HepG2 (cell line): ENCODE data around the gene INF2. TPM values are rescaled to one million over a fixed set of nuclear protein-coding genes. Genes with fewer than 3 reads are reported as not detected.

Experiments
- ATAC-seq: fragments of 200-7000 bp; cut with Tn5 transposase; 3 replicates; pipeline ENCODE4 v1.9.1; 2020; ENCODE audit warnings: mild to moderate bottlenecking, moderate library complexity
- BruUV-seq: library from RNA; stranded (reverse); fragments of 400-500 nt; replicated peaks from 2 replicates; lab custom pipeline; 2021; lab: Mats Ljungman, UMichigan
- CTCF ChIA-PET: fragments of 300-600 bp; formaldehyde crosslinking; extraction: SDS; loops from one replicate; lab custom pipeline; 2021; ENCODE audit warnings: low total read pairs, inconsistent platforms, low intra/inter-chr PET ratio; lab: Yijun Ruan, JAX
- POLR2A ChIA-PET: fragments of 350-600 bp; sonication (Branson Sonifier 250); formaldehyde crosslinking; loops from one replicate; lab custom pipeline; 2020; ENCODE audit warnings: antibody characterized with exemption, inconsistent platforms; lab: Yijun Ruan, JAX
- DNase-seq: peaks from one replicate; pipeline ENCODE4 v3.0.0-alpha.2; 2015; ENCODE audit warnings: low spot score
- FAIRE-seq: peaks from 3 replicates; lab custom pipeline; 2011; peaks lifted over from hg19 to GRCh38; lab: Jason Lieb, UNC
- H2AFZ ChIP-seq: one replicate; pipeline ENCODE4 v1.6.1; 2011; ENCODE audit warnings: low read length, inconsistent platforms
- H3K27ac ChIP-seq: fragments of 300-600 bp; 3 replicates; pipeline ENCODE4 v1.8.0; 2011; ENCODE audit warnings: mixed run types, mild to moderate bottlenecking, mixed read lengths, low read length, inconsistent platforms; ENCODE audit not compliant: insufficient read depth; ENCODE audit errors: extremely low read length
- H3K27me3 ChIP-seq, 2 experiments: fragments of 200-600 bp in 1 of 2; 2 replicates in 1 of 2; 3 replicates in 1 of 2; pipeline versions ENCODE4 v1.6.0 to v1.8.0; 2011; ENCODE audit warnings: low read length in 2 of 2, mild to moderate bottlenecking in 2 of 2, moderate library complexity in 2 of 2, inconsistent platforms in 1 of 2; ENCODE audit not compliant: insufficient read depth in 2 of 2, control insufficient read depth in 1 of 2
- H3K36me3 ChIP-seq, 2 experiments: fragments of 200-600 bp in 1 of 2; replicated peaks in 1 of 2; 2 replicates in 1 of 2; 3 replicates in 1 of 2; pipeline versions ENCODE4 v1.5.1 to v1.8.0; 2011; ENCODE audit warnings: low read length in 2 of 2, inconsistent platforms in 1 of 2; ENCODE audit not compliant: insufficient read depth in 2 of 2, control insufficient read depth in 1 of 2
- H3K4me1 ChIP-seq: 2 replicates; pipeline ENCODE4 v1.5.1; 2012; ENCODE audit warnings: low read length, inconsistent platforms; ENCODE audit not compliant: insufficient read depth
- H3K4me2 ChIP-seq: 2 replicates; pipeline ENCODE4 v1.6.0; 2011; ENCODE audit warnings: low read depth, low read length, inconsistent platforms
- H3K4me3 ChIP-seq, 3 experiments: fragments of 200-600 bp in 1 of 3; sonication (generic), shearing (Covaris generic) in 1 of 3; replicated peaks in 1 of 3; 2 replicates each; pipeline ENCODE4 v1.5.1; 2011 to 2016; ENCODE audit warnings: low read length in 3 of 3, inconsistent platforms in 2 of 3, low read depth in 2 of 3, mild to moderate bottlenecking in 2 of 3, control low read depth in 1 of 3, mixed read lengths in 1 of 3; ENCODE audit not compliant: insufficient read depth in 1 of 3
- H3K79me2 ChIP-seq: one replicate; pipeline ENCODE4 v1.6.1; 2011; ENCODE audit warnings: low read length, inconsistent platforms; ENCODE audit not compliant: insufficient read depth
- H3K9ac ChIP-seq: 2 replicates; pipeline ENCODE4 v1.6.0; 2011; ENCODE audit warnings: mild to moderate bottlenecking, low read depth, low read length, inconsistent platforms; ENCODE audit not compliant: insufficient read depth
- H3K9me3 ChIP-seq: 2 replicates; pipeline ENCODE4 v1.5.1; 2012; ENCODE audit warnings: mild to moderate bottlenecking, low read length
- H4K20me1 ChIP-seq: 2 replicates; pipeline ENCODE4 v1.6.0; 2011; ENCODE audit warnings: inconsistent platforms, mild to moderate bottlenecking, low read length, moderate library complexity; ENCODE audit not compliant: insufficient read depth
- AHDC1 ChIP-seq: sonication (generic); formaldehyde crosslinking; IDR thresholded peaks from 2 replicates; pipeline ENCODE4 v1.5.1; 2020; ENCODE audit warnings: mild to moderate bottlenecking, missing genetic modification reagents, borderline replicate concordance
- HBP1 ChIP-seq: IDR thresholded peaks from 2 replicates; pipeline ENCODE4 v1.6.1; 2016; ENCODE audit warnings: low read depth, control low read depth
- HMG20A ChIP-seq: IDR thresholded peaks from 2 replicates; pipeline ENCODE4 v1.6.1; 2016; ENCODE audit warnings: borderline replicate concordance
- JUND ChIP-seq: sonication (generic); formaldehyde crosslinking; IDR thresholded peaks from 2 replicates; pipeline ENCODE4 v1.8.0; 2022; ENCODE audit warnings: mild to moderate bottlenecking, missing genetic modification reagents
- NFRKB ChIP-seq: fragments of 450-650 bp; IDR thresholded peaks from 2 replicates; pipeline ENCODE4 v1.6.1; 2017
- RELA ChIP-seq: sonication (generic); formaldehyde crosslinking; IDR thresholded peaks from 2 replicates; pipeline ENCODE4 v1.4.0; 2020; ENCODE audit warnings: missing genetic modification reagents
- ZBTB2 ChIP-seq: sonication (generic); formaldehyde crosslinking; IDR thresholded peaks from 2 replicates; pipeline ENCODE4 v1.8.0; 2022; ENCODE audit warnings: low read depth, missing genetic modification reagents
- ZNF282 ChIP-seq: fragments of 450-650 bp; IDR thresholded peaks from 2 replicates; pipeline ENCODE4 v1.6.1; 2018; ENCODE audit not compliant: partially characterized antibody
- ZNF331 ChIP-seq: sonication (generic); formaldehyde crosslinking; IDR thresholded peaks from 2 replicates; pipeline ENCODE4 v1.4.0; 2020; ENCODE audit warnings: missing genetic modification reagents
- ZNF44 ChIP-seq: sonication (generic); formaldehyde crosslinking; IDR thresholded peaks from 2 replicates; pipeline ENCODE4 v1.5.1; 2020; ENCODE audit warnings: mild to moderate bottlenecking, missing genetic modification reagents
- ZNF567 ChIP-seq: sonication (generic); formaldehyde crosslinking; IDR thresholded peaks from 2 replicates; pipeline ENCODE4 v1.8.1; 2023; ENCODE audit warnings: mild to moderate bottlenecking, missing genetic modification reagents, borderline replicate concordance
- ZNF687 ChIP-seq: sonication (generic); formaldehyde crosslinking; IDR thresholded peaks from 2 replicates; pipeline ENCODE4 v1.5.1; 2020; ENCODE audit warnings: mild to moderate bottlenecking, missing genetic modification reagents, moderate library complexity
- ZNF747 ChIP-seq: sonication (generic); formaldehyde crosslinking; IDR thresholded peaks from 2 replicates; pipeline ENCODE4 v1.8.1; 2023; ENCODE audit warnings: missing genetic modification reagents, mild to moderate bottlenecking, borderline replicate concordance
- WGBS: methylation state at CpG from one replicate; pipeline ENCODE4 v1.1.6; 2017; ENCODE audit warnings: low lambda C conversion rate; 5-methylcytosine and 5-hydroxymethylcytosine counted together
- in situ Hi-C: cut with HindIII; loops from 2 replicates; pipeline ENCODE4 v1.10.0; 2017; ENCODE audit warnings: low pct_unique_long_range_greater_than_20kb; ENCODE audit not compliant: extremely low pct_ligation_motif_present
- intact Hi-C: fragments of 100-400 bp; cut with micrococcal nuclease; formaldehyde crosslinking; loops from one replicate; pipeline ENCODE4 v1.10.0; 2022; ENCODE audit not compliant: unreplicated experiment
- polyA plus RNA-seq, 8 experiments: library from polyadenylated mRNA; depleted of rRNA in 3 of 8; stranded (reverse) in 7 of 8; unstranded in 1 of 8; fragments of >200 nt; fragmentation: Illumina TruSeq in 4 of 8; extraction: Trizol in 4 of 8; gene quantifications; 2 replicates each; pipeline versions ENCODE4 v1.2.1 to v1.2.3, GENCODE V29; 2011 to 2016; ENCODE audit warnings: low read depth in 4 of 8, missing spikeins in 1 of 8, mixed read lengths in 1 of 8; ENCODE audit not compliant: insufficient read depth in 1 of 8
- total RNA-seq, 5 experiments: library from RNA; depleted of rRNA; stranded (reverse); fragments of >200 nt; fragmentation: Illumina TruSeq; extraction: Trizol; gene quantifications; 2 replicates each; pipeline ENCODE4 v1.2.3, GENCODE V29; 2016; ENCODE audit warnings: low read depth in 1 of 5

INF2 gene
- total and polyA plus RNA-seq, 2 of the 13 experiments (the other 11 are each of a cell fraction or from before 2014, with no cell fraction given): 16.4 to 26.4 TPM

GRCh38 chr14:104640681-104641080 is 48.7 kb upstream of the INF2 start:
- FAIRE-seq (no peak), DNase-seq (no peak), ATAC-seq (no peak)
- Histone ChIP-seq H3K27me3 (peaks cover 13 to 75% of the 10 kb centered on the region in 2 experiments), H3K79me2 (no peaks in the 10 kb centered on the region), H4K20me1 (no peaks in the 10 kb centered on the region), H2AFZ (no peak overlapping the region), H3K9me3 (no peaks in the 10 kb centered on the region), H3K9ac (no peak overlapping the region), H3K27ac (no peak overlapping the region), H3K36me3 (no peaks in the 10 kb centered on the region), H3K4me1 (peaks cover 31% of the 10 kb centered on the region; the same call in 1 of the 2 replicates), H3K4me3 (no peak overlapping the region), H3K4me2 (no peak overlapping the region)
- no TSS peak for BruUV-seq
- in situ Hi-C loops (loop anchor here (5.0 kb wide), 1 partner anchor 503 kb away; the partner anchor contains the start of gene KIF26A), intact Hi-C loops (no loop called here)
- ChIA-PET POLR2A (no interaction called here), CTCF (interaction anchor here (1.4 to 2.0 kb wide), 3 partner anchors 68 to 563 kb away, joined by 3 to 11 read pairs (median 10); no protein-coding TSS in a partner anchor)
- 33% methylated on average over 8 of the region's 10 CpGs for WGBS
- TF ChIP-seq ZNF747 (CRISPR knock-in tag): no peak
- TF ChIP-seq JUND (CRISPR knock-in tag): no peak
- TF ChIP-seq ZNF282: no peak
- TF ChIP-seq AHDC1 (CRISPR knock-in tag): no peak
- no peak for TF ChIP-seq HBP1 (CRISPR knock-in tag)
- no peak for TF ChIP-seq HMG20A (CRISPR knock-in tag)
- TF ChIP-seq ZNF331 (CRISPR knock-in tag): no peak
- TF ChIP-seq ZNF567 (CRISPR knock-in tag): no peak
- no peak for TF ChIP-seq RELA (CRISPR knock-in tag)
- TF ChIP-seq ZNF44 (CRISPR knock-in tag): no peak
- TF ChIP-seq NFRKB: no peak
- TF ChIP-seq ZBTB2 (CRISPR knock-in tag): no peak
- TF ChIP-seq ZNF687: no peak
